ENCODE data around the gene LRRC8D.

- TF ChIP-seq CTCF (IDR thresholded peaks at IDR 0.05) (no peak), POLR2A (IDR thresholded peaks at IDR 0.05) (no peak), POLR2AphosphoS5 (IDR thresholded peaks at IDR 0.05) (no peak)
These were observed 77.3 kb downstream of the LRRC8D start for GRCh38 chr1:89898150-89898549.
